ENCODE results near the gene TRIM75.
"Not testable (repeated sequence)": the region's sequence is repeated elsewhere in the genome, so short reads cannot be mapped to it uniquely, and the experiment has no call there.

TRIM75 gene

GRCh38 chr4:165077034-165077578 lies 23.4 kb downstream of the TRIM75 start:
- no peak for DNase-seq (ENCODE audit: low spot score)

GRCh38 chr4:165079476-165079875 lies 25.8 kb downstream of the TRIM75 start:
- no peak for DNase-seq (ENCODE audit: low spot score)

- DNase-seq (ENCODE audit: low spot score): not testable (repeated sequence)
Observed at GRCh38 chr4:165084787-165085186, 31.1 kb downstream of the TRIM75 start.

- no peak for DNase-seq (ENCODE audit: low spot score)
Observed at GRCh38 chr4:165085946-165086345, 32.3 kb downstream of the TRIM75 start.

- DNase-seq (ENCODE audit: low spot score): no peak
Observed at GRCh38 chr4:165088366-165088765, 34.7 kb downstream of the TRIM75 start.

- DNase-seq (ENCODE audit: low spot score): not testable (repeated sequence)
Observed at GRCh38 chr4:165092187-165092586, 38.5 kb downstream of the TRIM75 start.

- DNase-seq (ENCODE audit: low spot score): no peak
Observed at GRCh38 chr4:165094873-165095272, 41.2 kb downstream of the TRIM75 start.

GRCh38 chr4:165095291-165095690 lies 41.6 kb downstream of the TRIM75 start:
- DNase-seq (ENCODE audit: low spot score): no peak

- DNase-seq (ENCODE audit: low spot score): no peak
Observed at GRCh38 chr4:165096776-165097175, 43.1 kb downstream of the TRIM75 start.

- DNase-seq (ENCODE audit: low spot score): no peak
Observed at GRCh38 chr4:165101641-165102040, 48.0 kb downstream of the TRIM75 start.

GRCh38 chr4:165106518-165106917 lies 52.9 kb downstream of the TRIM75 start:
- no peak for DNase-seq (ENCODE audit: low spot score)
